ENCODE measurements around the gene ZFP2.

The ZFP2 gene

DNA sequence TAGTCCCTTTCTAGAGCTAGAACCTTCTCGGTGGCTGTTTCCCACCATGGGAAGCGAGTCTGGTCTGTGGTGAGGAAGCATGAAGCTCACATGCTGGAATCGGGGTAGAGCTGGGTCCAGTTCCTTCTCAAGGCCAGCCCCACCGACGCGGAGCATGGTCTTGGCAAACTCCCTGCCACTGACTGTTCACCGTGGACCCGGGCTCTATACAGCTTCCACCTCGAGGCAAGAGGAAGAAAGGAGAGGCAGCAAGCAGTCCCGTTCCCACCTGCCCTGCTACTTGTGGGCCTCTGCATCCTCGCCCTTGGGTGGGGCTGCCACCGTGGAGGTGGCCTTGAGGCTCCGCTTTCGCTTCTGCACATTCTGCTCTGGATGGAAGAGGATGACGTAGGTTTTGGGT lies 85.7 kb downstream of the ZFP2 start:
- no peak for DNase-seq (ENCODE audit: low read depth)
